Activated CD4-positive, alpha-beta memory T cell treated with anti-CD3 and anti-CD28 coated beads for 36 hours (primary cell): Measurements from ENCODE around the gene ACADSB. TPM values are rescaled to one million over a fixed set of nuclear protein-coding genes. Genes with fewer than 3 reads are reported as not detected.

ENCODE experiments used
- CTCF ChIA-PET: fragments of 350-600 bp; sonication (Branson Sonifier 250); formaldehyde crosslinking; loops from one replicate; lab custom pipeline; 2021; ENCODE audit warnings: antibody characterized with exemption, inconsistent platforms; lab: Charles Lee
- POLR2A ChIA-PET: fragments of 350-600 bp; sonication (Branson Sonifier 250); formaldehyde crosslinking; loops from one replicate; lab custom pipeline; 2021; ENCODE audit warnings: antibody characterized with exemption; lab: Charles Lee
- DNase-seq: peaks from one replicate; pipeline ENCODE4 v3.0.0-alpha.2; 2020
- H3K27ac Mint-ChIP-seq: one replicate; pipeline ENCODE4 v1.8.0; 2021; ENCODE audit warnings: mixed read lengths
- H3K27me3 Mint-ChIP-seq: one replicate; pipeline ENCODE4 v1.8.0; 2021; ENCODE audit warnings: mixed read lengths
- H3K36me3 Mint-ChIP-seq: one replicate; pipeline ENCODE4 v1.8.0; 2021; ENCODE audit warnings: mixed read lengths
- H3K4me1 Mint-ChIP-seq: one replicate; pipeline ENCODE4 v1.8.0; 2021; ENCODE audit warnings: low read depth, mixed read lengths
- H3K4me3 Mint-ChIP-seq: one replicate; pipeline ENCODE4 v1.8.0; 2021; ENCODE audit warnings: mild to moderate bottlenecking, mixed read lengths
- H3K9me3 Mint-ChIP-seq: one replicate; pipeline ENCODE4 v1.8.0; 2021; ENCODE audit warnings: mixed read lengths
- intact Hi-C: fragments of 100-400 bp; cut with micrococcal nuclease; formaldehyde crosslinking; loops from one replicate; pipeline ENCODE4 v1.15.1; 2023
- total RNA-seq, 2 experiments: library from RNA; stranded (reverse); gene quantifications; one replicate each; pipeline ENCODE4 v1.2.3, GENCODE V29; 2021

Gene ACADSB
- total RNA-seq, 2 experiments from 2014 or later, result 22.1 to 25.1 TPM

GRCh38 chr10:123007558-123008354 lies 1.1 kb upstream of the ACADSB start:
- intact Hi-C loops, result loop anchor here (1.0 to 10.0 kb wide), 7 partner anchors 7 to 1079 kb away; partner anchors contain the start of genes ATE1, BUB3, C10orf88 and FAM24B
- Mint-ChIP-seq H3K9me3 (no peaks in the 10 kb centered on the region), H3K27ac (peak overlapping the region; percentile 96), H3K4me1 (peaks cover 47% of the 10 kb centered on the region), H3K27me3 (no peaks in the 10 kb centered on the region), H3K36me3 (peaks cover 14% of the 10 kb centered on the region), H3K4me3 (peak overlapping the region; percentile 99)
- DNase-seq, result peak; percentile 63
- CTCF ChIA-PET, result interaction anchor here (0.7 to 2.2 kb wide), 7 partner anchors 10 to 1381 kb away, joined by 3 to 13 read pairs (median 4); partner anchors contain the start of genes BUB3 and PSTK
- POLR2A ChIA-PET, result interaction anchor here (0.7 to 5.2 kb wide), 5 partner anchors 9 to 54 kb away, joined by 3 to 34 read pairs (median 4); partner anchors contain the start of genes C10orf88 and PSTK

GRCh38 chr10:123009105-123009820 lies 457 bp downstream of the ACADSB start:
- DNase-seq, result peak; percentile 33
- Mint-ChIP-seq H3K4me3 (peak overlapping the region; percentile 99), H3K27me3 (no peaks in the 10 kb centered on the region), H3K4me1 (peaks cover 44% of the 10 kb centered on the region), H3K27ac (peak overlapping the region; percentile 96), H3K9me3 (no peaks in the 10 kb centered on the region), H3K36me3 (peaks cover 14% of the 10 kb centered on the region)
- POLR2A ChIA-PET, result interaction anchor here (1.4 to 5.2 kb wide), 2 partner anchors 29 to 56 kb away, joined by 5 to 34 read pairs; partner anchors contain the start of genes C10orf88 and PSTK
- CTCF ChIA-PET, result interaction anchor here (0.7 to 2.1 kb wide), 3 partner anchors 12 to 34 kb away, joined by 4 to 8 read pairs (median 5); partner anchors contain the start of gene PSTK
- intact Hi-C loops, result loop anchor here (2.0 to 10.0 kb wide), 2 partner anchors 634 to 1080 kb away; partner anchors contain the start of genes ATE1 and PLEKHA1

- Mint-ChIP-seq H3K27ac (no peak overlapping the region), H3K36me3 (peaks cover 14% of the 10 kb centered on the region), H3K27me3 (no peaks in the 10 kb centered on the region), H3K4me1 (peaks cover 23% of the 10 kb centered on the region), H3K9me3 (no peaks in the 10 kb centered on the region), H3K4me3 (no peak overlapping the region)
- intact Hi-C loops, result no loop called here
- CTCF ChIA-PET, result interaction anchor here (0.6 kb wide), 1 partner anchor 9 kb away, joined by 3 read pairs; no protein-coding TSS in a partner anchor
- DNase-seq, result no peak
- POLR2A ChIA-PET, result interaction anchor here (1.3 kb wide), 1 partner anchor 22 kb away, joined by 3 read pairs; no protein-coding TSS in a partner anchor
Observed at GRCh38 chr10:123011987-123012386, 3.2 kb downstream of the ACADSB start.

GRCh38 chr10:123013456-123014419 lies 4.9 kb downstream of the ACADSB start:
- intact Hi-C loops, result no loop called here
- ChIA-PET CTCF (no interaction called here), POLR2A (no interaction called here)
- no peak overlapping the region for H3K27ac Mint-ChIP-seq
- peaks cover 13% of the 10 kb centered on the region for H3K4me1 Mint-ChIP-seq
- no peak for DNase-seq
- H3K27me3 Mint-ChIP-seq, result no peaks in the 10 kb centered on the region
- H3K4me3 Mint-ChIP-seq, result no peak overlapping the region
- H3K36me3 Mint-ChIP-seq, result peaks cover 9% of the 10 kb centered on the region
- no peaks in the 10 kb centered on the region for H3K9me3 Mint-ChIP-seq

- Mint-ChIP-seq H3K36me3 (peaks cover 9% of the 10 kb centered on the region), H3K4me1 (peaks cover 11% of the 10 kb centered on the region), H3K27ac (no peak overlapping the region), H3K27me3 (no peaks in the 10 kb centered on the region), H3K4me3 (no peak overlapping the region), H3K9me3 (no peaks in the 10 kb centered on the region)
- intact Hi-C loops, result no loop called here
- POLR2A ChIA-PET, result no interaction called here
- CTCF ChIA-PET, result no interaction called here
- no peak for DNase-seq
Observed at GRCh38 chr10:123014772-123015171, 6.0 kb downstream of the ACADSB start.

GRCh38 chr10:123016228-123016627 lies 7.4 kb downstream of the ACADSB start:
- Mint-ChIP-seq H3K27me3 (no peaks in the 10 kb centered on the region), H3K4me3 (no peak overlapping the region), H3K4me1 (peaks cover 2% of the 10 kb centered on the region), H3K9me3 (no peaks in the 10 kb centered on the region), H3K36me3 (peaks cover 9% of the 10 kb centered on the region), H3K27ac (no peak overlapping the region)
- intact Hi-C loops, result no loop called here
- ChIA-PET CTCF (interaction anchor here (0.6 kb wide), 1 partner anchor 166 kb away, joined by 5 read pairs; no protein-coding TSS in a partner anchor), POLR2A (no interaction called here)
- DNase-seq, result no peak

- CTCF ChIA-PET, result no interaction called here
- Mint-ChIP-seq H3K36me3 (peaks cover 2% of the 10 kb centered on the region), H3K4me3 (no peak overlapping the region), H3K27me3 (no peaks in the 10 kb centered on the region), H3K4me1 (peaks cover 2% of the 10 kb centered on the region), H3K27ac (no peak overlapping the region), H3K9me3 (no peaks in the 10 kb centered on the region)
- intact Hi-C loops, result no loop called here
- DNase-seq, result no peak
- POLR2A ChIA-PET, result no interaction called here
Observed at GRCh38 chr10:123017421-123018165, 8.8 kb downstream of the ACADSB start.

- Mint-ChIP-seq H3K27me3 (no peaks in the 10 kb centered on the region), H3K9me3 (no peaks in the 10 kb centered on the region), H3K4me3 (no peak overlapping the region), H3K27ac (no peak overlapping the region), H3K4me1 (peaks cover 2% of the 10 kb centered on the region), H3K36me3 (no peaks in the 10 kb centered on the region)
- ChIA-PET POLR2A (no interaction called here), CTCF (no interaction called here)
- intact Hi-C loops, result no loop called here
- DNase-seq, result no peak
Observed at GRCh38 chr10:123018531-123018930, 9.7 kb downstream of the ACADSB start.

- intact Hi-C loops, result no loop called here
- no peaks in the 10 kb centered on the region for H3K27me3 Mint-ChIP-seq
- H3K9me3 Mint-ChIP-seq, result no peaks in the 10 kb centered on the region
- H3K4me3 Mint-ChIP-seq, result no peak overlapping the region
- DNase-seq, result no peak
- ChIA-PET CTCF (interaction anchor here (0.6 kb wide), 1 partner anchor 60 kb away, joined by 3 read pairs; no protein-coding TSS in a partner anchor), POLR2A (no interaction called here)
- no peak overlapping the region for H3K27ac Mint-ChIP-seq
- no peaks in the 10 kb centered on the region for H3K4me1 Mint-ChIP-seq
- H3K36me3 Mint-ChIP-seq, result no peaks in the 10 kb centered on the region
Observed at GRCh38 chr10:123019264-123019663, 10.5 kb downstream of the ACADSB start.

GRCh38 chr10:123019941-123020703 lies 11.3 kb downstream of the ACADSB start:
- H3K9me3 Mint-ChIP-seq, result no peaks in the 10 kb centered on the region
- POLR2A ChIA-PET, result no interaction called here
- intact Hi-C loops, result no loop called here
- DNase-seq, result no peak
- no peaks in the 10 kb centered on the region for H3K4me1 Mint-ChIP-seq
- H3K27ac Mint-ChIP-seq, result no peak overlapping the region
- no peak overlapping the region for H3K4me3 Mint-ChIP-seq
- no peaks in the 10 kb centered on the region for H3K27me3 Mint-ChIP-seq
- H3K36me3 Mint-ChIP-seq, result no peaks in the 10 kb centered on the region
- CTCF ChIA-PET, result interaction anchor here (0.6 to 1.4 kb wide), 5 partner anchors 8 to 252 kb away, joined by 3 to 5 read pairs (median 3); no protein-coding TSS in a partner anchor
